ENCODE results near the gene DDX10.

DDX10 gene

GRCh38 chr11:108929241-108929640, 264.4 kb downstream of the DDX10 start:
- TF ChIP-seq POLR2A (IDR thresholded peaks at IDR 0.05; ENCODE audit: extremely low read depth, insufficient read length) (no peak), MAX (IDR thresholded peaks at IDR 0.05; ENCODE audit: low read depth, low read length) (no peak), CTCF (IDR thresholded peaks at IDR 0.05; ENCODE audit: low read depth, low read length) (no peak), MYC (IDR thresholded peaks at IDR 0.05; ENCODE audit: low read depth, low read length) (no peak)
- DNase-seq (ENCODE audit: low read depth) = no peak
- no peak overlapping the region for H3K4me3 ChIP-seq (ENCODE audit: low read depth, low read length)

GRCh38 chr11:108931168-108931567, 266.3 kb downstream of the DDX10 start:
- TF ChIP-seq POLR2A (IDR thresholded peaks at IDR 0.05; ENCODE audit: extremely low read depth, insufficient read length) (no peak), MYC (IDR thresholded peaks at IDR 0.05; ENCODE audit: low read depth, low read length) (no peak), MAX (IDR thresholded peaks at IDR 0.05; ENCODE audit: low read depth, low read length) (no peak), CTCF (IDR thresholded peaks at IDR 0.05; ENCODE audit: low read depth, low read length) (no peak)
- no peak overlapping the region for H3K4me3 ChIP-seq (ENCODE audit: low read depth, low read length)
- no peak for DNase-seq (ENCODE audit: low read depth)

GRCh38 chr11:108933630-108934029, 268.8 kb downstream of the DDX10 start:
- no peak overlapping the region for H3K4me3 ChIP-seq (ENCODE audit: low read depth, low read length)
- no peak for DNase-seq (ENCODE audit: low read depth)

GRCh38 chr11:108934289-108934688, 269.4 kb downstream of the DDX10 start:
- H3K4me3 ChIP-seq (ENCODE audit: low read depth, low read length) = no peak overlapping the region
- no peak for DNase-seq (ENCODE audit: low read depth)
- TF ChIP-seq CTCF (IDR thresholded peaks at IDR 0.05; ENCODE audit: low read depth, low read length) = no peak
- TF ChIP-seq MYC (IDR thresholded peaks at IDR 0.05; ENCODE audit: low read depth, low read length) = no peak
- TF ChIP-seq MAX (IDR thresholded peaks at IDR 0.05; ENCODE audit: low read depth, low read length) = no peak
- TF ChIP-seq POLR2A (IDR thresholded peaks at IDR 0.05; ENCODE audit: extremely low read depth, insufficient read length) = no peak

More at GRCh38 chr11:108933630-108934029, 268.8 kb downstream of the DDX10 start:
- TF ChIP-seq MYC (IDR thresholded peaks at IDR 0.05; ENCODE audit: low read depth, low read length) (no peak), POLR2A (IDR thresholded peaks at IDR 0.05; ENCODE audit: extremely low read depth, insufficient read length) (no peak), MAX (IDR thresholded peaks at IDR 0.05; ENCODE audit: low read depth, low read length) (no peak), CTCF (IDR thresholded peaks at IDR 0.05; ENCODE audit: low read depth, low read length) (no peak)

- DNase-seq (ENCODE audit: low read depth) = no peak
- no peak overlapping the region for H3K4me3 ChIP-seq (ENCODE audit: low read depth, low read length)
- TF ChIP-seq MYC (IDR thresholded peaks at IDR 0.05; ENCODE audit: low read depth, low read length) (no peak), POLR2A (IDR thresholded peaks at IDR 0.05; ENCODE audit: extremely low read depth, insufficient read length) (no peak), MAX (IDR thresholded peaks at IDR 0.05; ENCODE audit: low read depth, low read length) (no peak), CTCF (IDR thresholded peaks at IDR 0.05; ENCODE audit: low read depth, low read length) (no peak)
These were observed 269.8 kb downstream of the DDX10 start for GRCh38 chr11:108934696-108935095.

- TF ChIP-seq POLR2A (IDR thresholded peaks at IDR 0.05; ENCODE audit: extremely low read depth, insufficient read length) (no peak), MAX (IDR thresholded peaks at IDR 0.05; ENCODE audit: low read depth, low read length) (no peak), CTCF (IDR thresholded peaks at IDR 0.05; ENCODE audit: low read depth, low read length) (no peak)
- no peak for DNase-seq (ENCODE audit: low read depth)
- H3K4me3 ChIP-seq (ENCODE audit: low read depth, low read length) = no peak overlapping the region
These were observed 272.9 kb downstream of the DDX10 start for GRCh38 chr11:108937746-108938145.

Measured in NB4 (cell line).